ENCODE measurements around the gene SLC7A14.

Gene SLC7A14

DNA sequence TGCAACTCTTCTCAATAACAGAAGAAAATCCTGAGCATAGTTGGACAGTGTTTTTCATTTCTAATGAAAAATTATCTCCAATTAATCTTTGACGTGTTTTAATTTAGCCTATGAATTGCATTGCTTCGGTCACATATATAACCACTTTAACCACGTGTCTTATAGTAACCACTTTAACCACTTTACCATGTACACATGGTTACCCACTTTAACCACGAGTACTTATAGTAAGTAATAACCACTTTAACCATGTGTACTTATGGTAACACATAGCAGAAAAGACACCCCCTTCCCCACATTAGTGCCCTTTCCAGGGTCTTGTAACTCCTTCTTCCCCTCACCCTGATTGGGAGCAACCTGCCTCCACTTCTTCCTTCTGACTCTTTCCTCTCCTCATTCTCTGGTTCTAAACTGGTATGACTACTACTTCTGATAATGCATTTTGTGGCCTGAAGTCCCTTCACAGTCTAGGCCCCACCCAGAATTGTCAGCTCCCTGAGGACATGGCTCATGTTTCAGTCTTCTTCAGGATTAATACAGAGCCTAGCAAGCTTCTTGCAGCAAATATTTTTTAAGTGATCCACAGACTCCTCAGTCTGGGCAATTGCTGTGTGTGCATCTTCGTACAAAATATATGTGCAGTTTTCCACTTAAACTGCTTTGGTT is 25.0 kb downstream of the SLC7A14 start:
- Histone ChIP-seq H3K27ac (ENCODE audit: low read length) (no peak overlapping the region), H3K9me3 (ENCODE audit: control insufficient read depth in 1 of 2, low read length in 2 of 2) (no peaks in the 10 kb centered on the region), H3K4me3 (ENCODE audit: low read depth in 1 of 2, low read length in 2 of 2) (no peak overlapping the region), H3K36me3 (ENCODE audit: control insufficient read depth in 1 of 2, insufficient read depth in 2 of 2, low read length in 2 of 2) (no peaks in the 10 kb centered on the region), H3K27me3 (ENCODE audit: low read depth, low read length) (no peaks in the 10 kb centered on the region), H3K4me1 (ENCODE audit: control insufficient read depth in 1 of 2, insufficient read depth in 2 of 2, low read length in 2 of 2) (peaks cover 0 to 6% of the 10 kb centered on the region in 2 donors)

DNA sequence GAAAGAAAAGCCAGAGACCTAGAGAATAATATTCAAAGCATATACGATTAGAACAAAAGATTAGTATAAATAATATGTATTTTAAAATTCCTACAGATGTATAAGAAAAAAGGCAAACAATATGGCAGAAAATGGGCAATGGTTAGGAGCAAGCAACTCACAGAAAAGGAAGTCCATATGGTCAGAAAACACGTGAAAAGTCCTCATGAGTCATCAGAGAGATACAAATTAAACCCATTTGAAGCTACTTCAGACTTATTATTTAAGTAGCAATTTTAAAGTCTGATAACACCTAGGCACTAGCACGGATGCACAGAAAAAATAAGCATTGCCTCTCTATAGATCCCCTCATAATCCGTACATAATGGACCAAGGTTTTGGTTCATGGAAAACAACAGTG is 25.6 kb downstream of the SLC7A14 start:
- Histone ChIP-seq H3K27me3 (ENCODE audit: low read depth, low read length) (no peaks in the 10 kb centered on the region), H3K36me3 (ENCODE audit: control insufficient read depth in 1 of 2, insufficient read depth in 2 of 2, low read length in 2 of 2) (no peaks in the 10 kb centered on the region), H3K4me1 (ENCODE audit: control insufficient read depth in 1 of 2, insufficient read depth in 2 of 2, low read length in 2 of 2) (peaks cover 0 to 6% of the 10 kb centered on the region in 2 donors), H3K9me3 (ENCODE audit: control insufficient read depth in 1 of 2, low read length in 2 of 2) (no peaks in the 10 kb centered on the region), H3K4me3 (ENCODE audit: low read depth in 1 of 2, low read length in 2 of 2) (no peak overlapping the region), H3K27ac (ENCODE audit: low read length) (no peak overlapping the region)

DNA sequence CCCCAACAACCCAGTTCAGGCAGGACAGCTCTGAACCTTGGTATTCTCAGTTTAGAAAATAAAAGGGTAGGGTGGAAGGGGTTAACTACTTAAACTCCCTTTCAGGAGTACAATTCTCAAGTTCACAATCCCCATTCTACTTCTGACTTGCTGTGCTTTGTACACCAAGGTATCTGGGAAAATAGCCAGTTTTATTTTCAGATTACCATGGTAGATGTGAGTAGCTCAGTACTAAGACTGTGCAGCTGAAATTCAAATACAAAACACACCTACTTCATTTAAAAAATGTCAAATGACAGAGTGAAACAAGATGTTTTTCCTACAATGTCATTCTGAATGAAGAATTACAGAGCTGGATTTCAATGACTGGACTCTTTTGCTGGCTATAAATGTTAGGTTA is 27.4 kb downstream of the SLC7A14 start:
- Histone ChIP-seq H3K27ac (ENCODE audit: low read length) (no peak overlapping the region), H3K27me3 (ENCODE audit: low read depth, low read length) (no peaks in the 10 kb centered on the region), H3K9me3 (ENCODE audit: control insufficient read depth in 1 of 2, low read length in 2 of 2) (no peaks in the 10 kb centered on the region), H3K36me3 (ENCODE audit: control insufficient read depth in 1 of 2, insufficient read depth in 2 of 2, low read length in 2 of 2) (no peaks in the 10 kb centered on the region), H3K4me3 (ENCODE audit: low read depth in 1 of 2, low read length in 2 of 2) (no peak overlapping the region), H3K4me1 (ENCODE audit: control insufficient read depth in 1 of 2, insufficient read depth in 2 of 2, low read length in 2 of 2) (no peaks in the 10 kb centered on the region)

DNA sequence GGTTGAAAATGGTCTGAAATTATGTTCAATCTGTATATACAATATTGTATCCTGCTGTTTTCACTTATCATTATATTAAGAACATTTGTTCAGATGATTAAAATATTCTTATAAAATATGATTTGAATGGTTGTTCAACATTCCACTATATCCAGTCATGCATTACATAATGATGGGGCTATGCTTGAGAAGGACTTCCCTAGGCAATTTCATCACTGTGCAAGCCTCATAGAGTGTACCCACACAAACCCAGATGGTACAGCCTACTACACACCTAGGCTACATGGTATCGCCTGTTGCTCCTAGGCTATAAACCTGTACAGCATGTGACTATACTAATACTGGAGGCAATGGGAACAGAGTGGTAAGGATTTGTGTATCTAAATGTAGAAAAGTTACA is 30.5 kb downstream of the SLC7A14 start:
- Histone ChIP-seq H3K27me3 (ENCODE audit: low read depth, low read length) (no peaks in the 10 kb centered on the region), H3K4me1 (ENCODE audit: control insufficient read depth in 1 of 2, insufficient read depth in 2 of 2, low read length in 2 of 2) (no peaks in the 10 kb centered on the region), H3K36me3 (ENCODE audit: control insufficient read depth in 1 of 2, insufficient read depth in 2 of 2, low read length in 2 of 2) (no peaks in the 10 kb centered on the region), H3K4me3 (ENCODE audit: low read depth in 1 of 2, low read length in 2 of 2) (no peak overlapping the region), H3K27ac (ENCODE audit: low read length) (no peak overlapping the region), H3K9me3 (ENCODE audit: control insufficient read depth in 1 of 2, low read length in 2 of 2) (no peaks in the 10 kb centered on the region)

DNA sequence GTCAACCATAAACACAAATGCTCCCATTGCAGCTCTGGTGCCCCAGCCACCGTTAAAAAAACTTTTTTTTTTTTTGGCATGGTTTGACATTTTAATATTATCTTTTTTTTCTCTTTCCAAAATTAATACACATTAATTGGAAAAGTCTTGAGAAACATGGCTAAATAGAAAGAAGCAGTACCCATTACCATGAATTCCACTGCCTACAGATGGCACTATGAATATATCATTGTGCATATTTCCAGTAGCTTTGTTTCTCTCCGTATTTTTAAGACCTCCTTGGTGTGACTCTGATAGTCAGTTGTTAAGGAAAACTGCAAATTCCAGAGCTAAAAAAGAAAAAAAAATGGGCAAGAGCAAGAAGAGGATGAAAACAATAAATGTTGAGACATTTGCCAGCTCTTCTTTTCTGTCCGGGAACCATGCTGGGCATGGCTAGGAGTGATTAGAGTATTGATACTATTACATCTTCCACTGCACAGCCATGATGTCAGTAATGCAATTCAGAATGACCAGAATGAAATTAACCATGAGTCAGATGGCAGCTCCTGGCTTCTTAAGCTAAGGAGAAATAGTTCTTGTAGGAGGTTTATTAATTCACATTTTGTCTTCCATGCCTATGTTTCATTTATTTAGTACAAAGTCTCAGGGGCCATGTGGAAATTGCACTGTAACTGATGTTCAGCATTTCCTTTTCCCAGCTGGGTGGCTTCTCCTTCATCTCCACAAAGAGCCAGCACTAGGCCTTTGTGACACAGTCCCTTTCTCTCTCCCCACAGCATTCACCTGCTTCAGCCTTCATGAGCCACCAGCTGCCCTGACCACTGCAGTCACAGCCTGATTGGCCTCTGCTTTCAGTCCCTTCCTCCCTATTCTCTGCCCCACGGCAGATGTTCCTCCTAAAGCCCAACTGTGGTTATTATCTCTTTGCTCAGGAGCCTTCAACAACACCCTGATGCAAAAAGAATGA is 31.8 kb downstream of the SLC7A14 start:
- no peaks in the 10 kb centered on the region for H3K4me1 ChIP-seq (ENCODE audit: control insufficient read depth in 1 of 2, insufficient read depth in 2 of 2, low read length in 2 of 2)
- no peaks in the 10 kb centered on the region for H3K27me3 ChIP-seq (ENCODE audit: low read depth, low read length)
- no peak overlapping the region for H3K27ac ChIP-seq (ENCODE audit: low read length)
- no peak overlapping the region for H3K4me3 ChIP-seq (ENCODE audit: low read depth in 1 of 2, low read length in 2 of 2)
- no peaks in the 10 kb centered on the region for H3K36me3 ChIP-seq (ENCODE audit: control insufficient read depth in 1 of 2, insufficient read depth in 2 of 2, low read length in 2 of 2)
- H3K9me3 ChIP-seq (ENCODE audit: control insufficient read depth in 1 of 2, low read length in 2 of 2) = no peaks in the 10 kb centered on the region

DNA sequence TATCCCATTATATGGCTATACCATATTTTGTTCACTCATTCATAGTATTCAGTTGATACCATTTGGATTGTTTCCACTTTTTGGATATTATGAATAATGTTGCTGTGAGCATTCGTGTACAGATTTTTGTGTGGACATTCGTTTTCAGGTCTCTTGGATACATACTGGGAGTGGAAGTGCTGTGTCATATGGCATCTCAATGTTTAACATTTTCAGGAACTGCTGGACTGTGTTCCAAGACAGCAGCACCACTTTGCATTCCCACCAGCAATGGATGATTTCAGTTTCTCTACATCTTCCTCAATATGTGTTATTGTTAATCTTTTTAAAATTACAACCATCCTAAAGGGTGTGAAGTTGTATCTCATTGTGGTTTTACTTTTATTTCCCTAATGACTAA is 34.6 kb downstream of the SLC7A14 start:
- Histone ChIP-seq H3K27ac (ENCODE audit: low read length) (no peak overlapping the region), H3K36me3 (ENCODE audit: control insufficient read depth in 1 of 2, insufficient read depth in 2 of 2, low read length in 2 of 2) (no peaks in the 10 kb centered on the region), H3K4me1 (ENCODE audit: control insufficient read depth in 1 of 2, insufficient read depth in 2 of 2, low read length in 2 of 2) (no peaks in the 10 kb centered on the region), H3K9me3 (ENCODE audit: control insufficient read depth in 1 of 2, low read length in 2 of 2) (no peaks in the 10 kb centered on the region), H3K4me3 (ENCODE audit: low read depth in 1 of 2, low read length in 2 of 2) (no peak overlapping the region), H3K27me3 (ENCODE audit: low read depth, low read length) (no peaks in the 10 kb centered on the region)

DNA sequence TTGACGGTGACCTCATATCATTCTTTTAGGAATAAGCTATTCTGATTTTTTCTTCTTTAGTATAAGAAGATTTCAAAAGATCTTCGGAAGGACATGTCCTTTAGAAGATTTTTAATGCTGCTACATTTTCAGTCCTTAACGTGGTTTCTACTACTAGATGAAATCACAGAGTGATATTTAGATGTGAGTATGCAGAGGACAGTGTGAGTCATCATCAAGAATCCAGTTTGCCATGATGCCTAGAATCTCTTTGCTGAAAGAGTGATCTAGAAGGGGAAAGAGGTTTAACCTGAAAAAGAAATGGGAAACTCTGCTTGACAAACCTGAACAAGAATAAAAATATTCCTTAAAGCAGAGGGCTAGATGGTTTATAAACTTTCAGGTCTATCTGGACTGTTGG is 43.2 kb downstream of the SLC7A14 start:
- Histone ChIP-seq H3K4me1 (ENCODE audit: control insufficient read depth in 1 of 2, insufficient read depth in 2 of 2, low read length in 2 of 2) (no peaks in the 10 kb centered on the region), H3K36me3 (ENCODE audit: control insufficient read depth in 1 of 2, insufficient read depth in 2 of 2, low read length in 2 of 2) (no peaks in the 10 kb centered on the region), H3K27me3 (ENCODE audit: low read depth, low read length) (no peaks in the 10 kb centered on the region), H3K9me3 (ENCODE audit: control insufficient read depth in 1 of 2, low read length in 2 of 2) (no peaks in the 10 kb centered on the region), H3K27ac (ENCODE audit: low read length) (no peak overlapping the region), H3K4me3 (ENCODE audit: low read depth in 1 of 2, low read length in 2 of 2) (no peak overlapping the region)

DNA sequence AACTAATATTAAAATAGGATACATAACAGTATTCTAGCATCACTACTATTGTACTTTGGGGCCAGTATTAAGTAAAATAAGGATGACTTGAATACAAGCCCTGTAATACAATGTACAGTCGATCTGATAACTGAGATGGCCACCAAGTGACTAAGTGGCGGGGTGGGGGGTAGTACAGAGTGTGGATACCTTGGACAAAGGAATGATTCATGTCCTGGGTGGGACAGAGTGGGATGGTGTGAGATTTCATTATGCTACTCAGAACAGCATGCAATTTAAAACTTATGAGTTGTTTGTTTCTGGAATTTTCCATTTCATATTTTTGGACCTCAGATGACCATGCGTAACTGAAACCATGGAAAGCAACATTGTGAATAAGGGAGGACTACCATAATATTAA is 46.0 kb downstream of the SLC7A14 start:
- Histone ChIP-seq H3K27ac (ENCODE audit: low read length) (no peak overlapping the region), H3K4me1 (ENCODE audit: control insufficient read depth in 1 of 2, insufficient read depth in 2 of 2, low read length in 2 of 2) (no peaks in the 10 kb centered on the region), H3K4me3 (ENCODE audit: low read depth in 1 of 2, low read length in 2 of 2) (no peak overlapping the region), H3K27me3 (ENCODE audit: low read depth, low read length) (no peaks in the 10 kb centered on the region), H3K36me3 (ENCODE audit: control insufficient read depth in 1 of 2, insufficient read depth in 2 of 2, low read length in 2 of 2) (no peaks in the 10 kb centered on the region), H3K9me3 (ENCODE audit: control insufficient read depth in 1 of 2, low read length in 2 of 2) (no peaks in the 10 kb centered on the region)

DNA sequence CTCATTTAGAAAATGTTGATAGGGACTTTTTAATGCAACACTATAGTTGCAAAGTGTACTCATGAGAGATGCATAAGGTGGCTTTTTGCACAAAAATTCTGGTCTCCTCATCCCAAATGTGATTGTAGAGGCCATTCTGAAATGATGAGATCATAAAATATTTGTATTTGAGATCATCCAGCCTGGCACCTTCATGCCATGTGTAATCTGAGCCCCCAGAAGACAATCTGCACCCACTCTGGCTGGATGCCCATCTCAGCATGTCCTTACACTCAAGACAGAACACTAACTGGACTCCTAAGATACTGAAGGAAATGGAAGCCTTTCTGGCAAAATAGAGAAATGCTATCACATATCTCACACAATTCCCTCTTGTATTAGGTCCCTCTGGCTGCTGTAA is 49.2 kb downstream of the SLC7A14 start:
- Histone ChIP-seq H3K4me1 (ENCODE audit: control insufficient read depth in 1 of 2, insufficient read depth in 2 of 2, low read length in 2 of 2) (no peaks in the 10 kb centered on the region), H3K27me3 (ENCODE audit: low read depth, low read length) (no peaks in the 10 kb centered on the region), H3K36me3 (ENCODE audit: control insufficient read depth in 1 of 2, insufficient read depth in 2 of 2, low read length in 2 of 2) (no peaks in the 10 kb centered on the region), H3K9me3 (ENCODE audit: control insufficient read depth in 1 of 2, low read length in 2 of 2) (no peaks in the 10 kb centered on the region), H3K27ac (ENCODE audit: low read length) (no peak overlapping the region), H3K4me3 (ENCODE audit: low read depth in 1 of 2, low read length in 2 of 2) (no peak overlapping the region)

DNA sequence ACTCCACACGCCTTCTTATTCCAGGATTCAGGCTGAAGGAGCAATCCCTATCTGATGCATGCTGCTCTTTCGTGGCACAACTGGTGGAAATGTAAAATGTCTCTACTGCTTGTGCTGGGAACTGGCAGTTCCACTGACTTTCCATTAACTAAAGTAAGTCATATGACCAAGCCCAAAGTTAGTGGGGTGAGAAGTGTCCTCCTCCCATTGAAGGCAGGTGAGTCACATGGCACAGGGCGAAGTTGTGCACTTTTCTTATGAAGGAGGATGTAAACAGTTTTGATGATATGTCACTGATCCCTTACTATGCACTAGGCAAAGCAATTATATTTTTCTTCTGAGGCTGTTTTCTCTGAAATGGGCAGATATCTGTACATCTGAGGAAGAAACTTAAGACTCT is 51.6 kb downstream of the SLC7A14 start:
- Histone ChIP-seq H3K4me3 (ENCODE audit: low read depth in 1 of 2, low read length in 2 of 2) (no peak overlapping the region), H3K36me3 (ENCODE audit: control insufficient read depth in 1 of 2, insufficient read depth in 2 of 2, low read length in 2 of 2) (no peaks in the 10 kb centered on the region), H3K27ac (ENCODE audit: low read length) (no peak overlapping the region), H3K4me1 (ENCODE audit: control insufficient read depth in 1 of 2, insufficient read depth in 2 of 2, low read length in 2 of 2) (no peaks in the 10 kb centered on the region), H3K27me3 (ENCODE audit: low read depth, low read length) (no peaks in the 10 kb centered on the region), H3K9me3 (ENCODE audit: control insufficient read depth in 1 of 2, low read length in 2 of 2) (no peaks in the 10 kb centered on the region)

DNA sequence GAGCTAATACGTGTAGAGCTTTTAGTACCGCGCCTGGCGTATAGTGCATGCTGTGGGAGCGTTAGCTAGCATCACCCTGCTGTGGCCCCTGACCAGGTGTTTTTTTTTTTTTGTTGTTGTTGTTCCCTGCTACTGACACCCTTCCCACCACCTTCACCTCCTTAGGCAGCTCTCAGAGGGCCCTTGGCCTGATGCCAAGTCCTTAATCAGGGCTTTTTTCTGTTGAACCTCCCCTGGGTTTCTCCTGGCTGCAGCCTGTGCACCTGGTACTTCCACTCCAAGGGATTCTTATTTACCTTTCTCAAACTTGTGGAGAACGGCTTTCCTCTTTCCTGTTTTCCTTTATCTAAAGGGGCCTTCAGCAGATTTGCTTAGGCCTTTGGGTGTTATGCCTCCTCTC is 53.3 kb downstream of the SLC7A14 start:
- H3K27me3 ChIP-seq (ENCODE audit: low read depth, low read length) = no peaks in the 10 kb centered on the region
- H3K4me3 ChIP-seq (ENCODE audit: low read depth in 1 of 2, low read length in 2 of 2) = no peak overlapping the region
- no peaks in the 10 kb centered on the region for H3K9me3 ChIP-seq (ENCODE audit: control insufficient read depth in 1 of 2, low read length in 2 of 2)
- no peaks in the 10 kb centered on the region for H3K4me1 ChIP-seq (ENCODE audit: control insufficient read depth in 1 of 2, insufficient read depth in 2 of 2, low read length in 2 of 2)
- no peak overlapping the region for H3K27ac ChIP-seq (ENCODE audit: low read length)
- no peaks in the 10 kb centered on the region for H3K36me3 ChIP-seq (ENCODE audit: control insufficient read depth in 1 of 2, insufficient read depth in 2 of 2, low read length in 2 of 2)

All from muscle layer of duodenum (tissue), 2 donors.